GM19467 (cell line): ENCODE data around the gene PDHA2.
"Not testable (repeated sequence)": the region's sequence is repeated elsewhere in the genome, so short reads cannot be mapped to it uniquely, and the experiment has no call there.

Source experiments
- ATAC-seq: cut with Tn5 transposase; IDR thresholded peaks from one replicate; pipeline ENCODE4 v1.9.1; 2021; ENCODE audit warnings: mild to moderate bottlenecking, moderate library complexity; ENCODE audit not compliant: unreplicated experiment

Gene PDHA2

GRCh38 chr4:95839891-95840290 is at the start of gene PDHA2:
Gene PDHA2, plus strand, starts transcription at chr4:95840093. Its CDS starts 58 bp downstream, at chr4:95840151.
- ATAC-seq, result no peak

- no peak for ATAC-seq
These were observed 41.9 kb upstream of the PDHA2 start for GRCh38 chr4:95798003-95798402.

GRCh38 chr4:95798727-95799126 is 41.2 kb upstream of the PDHA2 start:
- ATAC-seq, result no peak

GRCh38 chr4:95821867-95822266 is 18.0 kb upstream of the PDHA2 start:
- ATAC-seq, result no peak

GRCh38 chr4:95825546-95825945 is 14.3 kb upstream of the PDHA2 start:
- ATAC-seq, result no peak

GRCh38 chr4:95830651-95831050 is 9.2 kb upstream of the PDHA2 start:
- no peak for ATAC-seq

- ATAC-seq, result no peak
These were observed 8.7 kb upstream of the PDHA2 start for GRCh38 chr4:95831166-95831565.

- ATAC-seq, result no peak
These were observed 6.1 kb upstream of the PDHA2 start for GRCh38 chr4:95833711-95834194.

GRCh38 chr4:95835672-95836071 is 4.2 kb upstream of the PDHA2 start:
- no peak for ATAC-seq

GRCh38 chr4:95838192-95838591 is 1.7 kb upstream of the PDHA2 start:
- no peak for ATAC-seq

- no peak for ATAC-seq
These were observed 8.1 kb downstream of the PDHA2 start for GRCh38 chr4:95847908-95848460.

GRCh38 chr4:95850161-95850560 is 10.3 kb downstream of the PDHA2 start:
- no peak for ATAC-seq

- no peak for ATAC-seq
These were observed 17.9 kb downstream of the PDHA2 start for GRCh38 chr4:95857761-95858160.

- no peak for ATAC-seq
These were observed 28.0 kb downstream of the PDHA2 start for GRCh38 chr4:95867919-95868318.

- ATAC-seq, result not testable (repeated sequence)
These were observed 29.5 kb downstream of the PDHA2 start for GRCh38 chr4:95869414-95869813.

- no peak for ATAC-seq
These were observed 30.1 kb downstream of the PDHA2 start for GRCh38 chr4:95869961-95870500.

- no peak for ATAC-seq
These were observed 37.7 kb downstream of the PDHA2 start for GRCh38 chr4:95877636-95878035.

- ATAC-seq, result no peak
These were observed 47.7 kb downstream of the PDHA2 start for GRCh38 chr4:95887551-95887950.

GRCh38 chr4:95889662-95890061 is 49.8 kb downstream of the PDHA2 start:
- no peak for ATAC-seq
